HFFc6 (cell line): Measurements from ENCODE around the gene EMD. TPM values are rescaled to one million over a fixed set of nuclear protein-coding genes. Genes with fewer than 3 reads are reported as not detected.

Experiments
- DNase-seq: peaks from one replicate; pipeline ENCODE4 v3.0.0-alpha.2; 2018
- H3K27ac Mint-ChIP-seq: 2 replicates; pipeline ENCODE4 v1.8.0; 2020; ENCODE audit warnings: mild to moderate bottlenecking, mixed read lengths
- H3K27me3 Mint-ChIP-seq: 2 replicates; pipeline ENCODE4 v1.8.0; 2021; ENCODE audit warnings: mild to moderate bottlenecking, moderate library complexity, mixed read lengths; ENCODE audit not compliant: insufficient read depth
- H3K36me3 Mint-ChIP-seq: 2 replicates; pipeline ENCODE4 v1.8.0; 2021; ENCODE audit warnings: low read depth, mixed read lengths
- H3K4me1 Mint-ChIP-seq: 2 replicates; pipeline ENCODE4 v1.8.0; 2020; ENCODE audit warnings: low read depth, mixed read lengths
- H3K4me3 Mint-ChIP-seq: 2 replicates; pipeline ENCODE4 v1.8.0; 2020; ENCODE audit warnings: mild to moderate bottlenecking, moderate library complexity, mixed read lengths
- H3K9me3 Mint-ChIP-seq: 2 replicates; pipeline ENCODE4 v1.8.0; 2020; ENCODE audit warnings: mild to moderate bottlenecking, mixed read lengths
- total RNA-seq, 6 experiments: library from RNA; stranded (reverse); fragmentation: NEBNext Ultra II Directional; extraction: Animal tissue kit (Norgen Biotek cat#: 25700); gene quantifications; 2 replicates in 1 of 6; 3 replicates in 5 of 6; pipeline ENCODE4 v1.2.3, GENCODE V29; 2021
- TF ChIP-seq, protein P1 (sequence below): fragments of 200-600 bp; sonication (generic); IDR thresholded peaks from 2 replicates; pipeline ENCODE4 v1.5.0; 2021; ENCODE audit warnings: antibody characterized with exemption, mild to moderate bottlenecking

The EMD gene
- total RNA-seq, 6 experiments from 2014 or later, result 84.8 to 119 (median 108) TPM

DNA sequence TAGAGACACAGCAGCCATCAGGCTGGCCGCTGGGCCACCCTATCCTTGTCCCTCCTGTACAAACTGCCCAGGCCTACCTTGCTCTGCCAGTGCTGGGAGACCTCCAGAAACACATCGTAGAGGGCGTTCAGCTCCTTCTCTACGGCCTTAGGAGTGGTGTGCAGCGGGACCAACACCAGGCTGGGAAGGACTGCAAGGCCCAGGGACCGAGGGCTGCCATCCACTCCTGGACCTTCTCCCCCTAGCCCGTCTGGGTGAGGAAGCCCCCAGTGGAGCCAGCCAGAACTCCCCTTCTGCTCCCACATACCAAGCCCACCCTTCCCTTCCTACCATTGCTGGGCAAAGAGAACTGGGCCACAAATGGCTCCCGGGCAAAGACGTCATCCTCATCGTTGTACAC lies 24.1 kb downstream of the EMD start:
- no peak overlapping the region; the same call in 1 of the 2 replicates for H3K4me3 Mint-ChIP-seq
- no peak for DNase-seq
- H3K27ac Mint-ChIP-seq, result peak overlapping the region; percentile 99
- H3K27me3 Mint-ChIP-seq, result peaks cover 49% of the 10 kb centered on the region
- H3K36me3 Mint-ChIP-seq, result peaks cover 22% of the 10 kb centered on the region
- H3K4me1 Mint-ChIP-seq, result peaks cover 8% of the 10 kb centered on the region
- TF ChIP-seq, protein P1, sequence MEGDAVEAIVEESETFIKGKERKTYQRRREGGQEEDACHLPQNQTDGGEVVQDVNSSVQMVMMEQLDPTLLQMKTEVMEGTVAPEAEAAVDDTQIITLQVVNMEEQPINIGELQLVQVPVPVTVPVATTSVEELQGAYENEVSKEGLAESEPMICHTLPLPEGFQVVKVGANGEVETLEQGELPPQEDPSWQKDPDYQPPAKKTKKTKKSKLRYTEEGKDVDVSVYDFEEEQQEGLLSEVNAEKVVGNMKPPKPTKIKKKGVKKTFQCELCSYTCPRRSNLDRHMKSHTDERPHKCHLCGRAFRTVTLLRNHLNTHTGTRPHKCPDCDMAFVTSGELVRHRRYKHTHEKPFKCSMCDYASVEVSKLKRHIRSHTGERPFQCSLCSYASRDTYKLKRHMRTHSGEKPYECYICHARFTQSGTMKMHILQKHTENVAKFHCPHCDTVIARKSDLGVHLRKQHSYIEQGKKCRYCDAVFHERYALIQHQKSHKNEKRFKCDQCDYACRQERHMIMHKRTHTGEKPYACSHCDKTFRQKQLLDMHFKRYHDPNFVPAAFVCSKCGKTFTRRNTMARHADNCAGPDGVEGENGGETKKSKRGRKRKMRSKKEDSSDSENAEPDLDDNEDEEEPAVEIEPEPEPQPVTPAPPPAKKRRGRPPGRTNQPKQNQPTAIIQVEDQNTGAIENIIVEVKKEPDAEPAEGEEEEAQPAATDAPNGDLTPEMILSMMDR, result no peak
- H3K9me3 Mint-ChIP-seq, result peaks cover 30% of the 10 kb centered on the region

DNA sequence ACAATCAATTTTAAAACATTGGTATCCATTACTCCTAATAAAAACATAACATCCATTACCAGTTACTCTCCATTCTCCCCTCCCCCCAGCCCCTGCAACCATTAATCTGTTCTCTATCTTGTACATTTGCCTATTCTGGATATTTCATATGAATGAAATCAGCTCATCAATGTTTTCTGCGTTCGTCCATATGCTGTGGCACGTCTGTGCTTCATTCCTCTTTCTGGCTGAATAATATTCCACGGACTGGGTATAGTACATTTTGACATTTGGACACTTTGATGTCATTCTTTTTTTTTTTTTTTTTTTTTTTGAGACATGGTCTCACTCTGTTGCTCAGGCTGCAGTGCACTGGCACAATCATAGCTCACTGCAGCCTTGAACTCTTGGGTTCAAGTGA lies 24.8 kb downstream of the EMD start:
- Mint-ChIP-seq H3K4me3 (no peak overlapping the region), H3K27ac (peak overlapping the region; percentile 7; the same call in 1 of the 2 replicates), H3K4me1 (peaks cover 15% of the 10 kb centered on the region), H3K27me3 (peaks cover 43% of the 10 kb centered on the region), H3K36me3 (peaks cover 19% of the 10 kb centered on the region), H3K9me3 (peaks cover 23% of the 10 kb centered on the region)
- TF ChIP-seq, protein P1, result no peak
- DNase-seq, result no peak

DNA sequence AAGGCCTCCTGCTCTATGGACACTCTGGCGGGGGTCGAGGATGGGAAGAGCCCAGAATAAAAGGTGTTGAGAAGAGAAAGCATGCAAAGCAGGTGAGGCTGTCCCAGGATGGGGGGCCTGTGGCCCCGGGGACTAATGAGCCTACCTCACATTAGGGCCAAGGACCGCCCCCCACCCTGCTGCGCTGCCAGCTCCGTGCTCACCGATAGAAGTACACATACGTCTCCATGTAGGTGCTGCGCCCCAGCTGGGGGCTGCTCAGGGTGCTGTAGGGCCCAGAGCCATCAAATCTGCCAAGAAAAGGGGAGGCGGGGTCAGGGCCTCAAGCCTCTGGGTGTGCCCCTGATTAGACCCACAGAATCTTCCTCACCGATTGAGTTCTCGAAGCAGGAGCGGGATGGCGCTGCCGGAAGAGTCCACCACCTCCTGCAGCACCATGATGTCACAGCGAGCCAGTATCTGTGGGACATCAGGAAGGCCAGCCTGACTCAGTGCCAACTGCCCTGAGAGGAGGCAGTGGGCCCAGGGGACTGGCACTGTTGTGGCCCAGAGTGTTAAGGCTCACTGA lies 25.6 kb downstream of the EMD start:
- peaks cover 17% of the 10 kb centered on the region for H3K4me1 Mint-ChIP-seq
- H3K36me3 Mint-ChIP-seq, result peaks cover 11% of the 10 kb centered on the region
- H3K9me3 Mint-ChIP-seq, result peaks cover 15% of the 10 kb centered on the region
- H3K27me3 Mint-ChIP-seq, result peaks cover 34% of the 10 kb centered on the region
- TF ChIP-seq, protein P1, result no peak
- H3K4me3 Mint-ChIP-seq, result no peak overlapping the region
- no peak overlapping the region for H3K27ac Mint-ChIP-seq
- DNase-seq, result no peak

GRCh38 chrX:154408659-154409221 lies 29.6 kb downstream of the EMD start:
- Mint-ChIP-seq H3K4me3 (peak overlapping the region; percentile 90), H3K27ac (peak overlapping the region; percentile 84), H3K27me3 (no peaks in the 10 kb centered on the region; the same call in 1 of the 2 replicates), H3K9me3 (no peaks in the 10 kb centered on the region), H3K36me3 (peaks cover 5% of the 10 kb centered on the region), H3K4me1 (peaks cover 25% of the 10 kb centered on the region)
- TF ChIP-seq, protein P1, result no peak
- no peak for DNase-seq

- Mint-ChIP-seq H3K27me3 (no peaks in the 10 kb centered on the region; the same call in 1 of the 2 replicates), H3K36me3 (peaks cover 5% of the 10 kb centered on the region)
Observed at GRCh38 chrX:154409222-154409871, 30.3 kb downstream of the EMD start, which contains the start of gene DNASE1L1. DNASE1L1 (minus strand) TSS chrX:154409254; CDS start chrX:154405568, 3,686 bp downstream.

More at GRCh38 chrX:154409222-154409871, 30.3 kb downstream of the EMD start, which contains the start of gene DNASE1L1:
- TF ChIP-seq, protein P1, result no peak
- DNase-seq, result peak; percentile 89
- Mint-ChIP-seq H3K9me3 (no peaks in the 10 kb centered on the region), H3K4me1 (peaks cover 25% of the 10 kb centered on the region), H3K4me3 (peak within 1 kb of the TSS; percentile 90), H3K27ac (peak within 1 kb of the TSS; percentile 84)
